Lung (tissue), 12 donors: ENCODE data around the gene DENND1A. TPM values are rescaled to one million over a fixed set of nuclear protein-coding genes. Genes with fewer than 3 reads are reported as not detected.

Source experiments
- ATAC-seq: fragments of 200-7000 bp; cut with Tn5 transposase; one replicate; pipeline ENCODE4 v1.9.1; 2020; ENCODE audit warnings: moderate number of reproducible peaks; ENCODE audit not compliant: insufficient read depth, low FRiP score
- DNase-seq, 3 donors: peaks; one replicate each; pipeline ENCODE4 v3.0.0-alpha.2; 2013 to 2017
- H3K27ac ChIP-seq, 2 donors: one replicate each; pipeline ENCODE4 v1.5.1; 2013; ENCODE audit warnings: mild to moderate bottlenecking in 2 of 2, moderate library complexity in 2 of 2, control low read depth in 1 of 2, inconsistent platforms in 1 of 2, low read depth in 1 of 2, low read length in 1 of 2
- H3K27me3 ChIP-seq, 3 donors: one replicate each; pipeline ENCODE4 v1.5.1; 2013; ENCODE audit warnings: low read length in 2 of 3; ENCODE audit not compliant: control insufficient read depth in 3 of 3, insufficient read depth in 3 of 3
- H3K36me3 ChIP-seq, 4 donors: one replicate each; pipeline ENCODE4 v1.5.1; 2013; ENCODE audit warnings: low read length in 4 of 4, mild to moderate bottlenecking in 1 of 4, moderate library complexity in 1 of 4; ENCODE audit not compliant: control insufficient read depth in 4 of 4, insufficient read depth in 4 of 4
- H3K4me1 ChIP-seq, 5 donors: one replicate each; pipeline ENCODE4 v1.5.1; 2013; ENCODE audit warnings: low read length in 5 of 5, mild to moderate bottlenecking in 2 of 5, moderate library complexity in 1 of 5; ENCODE audit not compliant: control insufficient read depth in 5 of 5, insufficient read depth in 5 of 5
- H3K4me3 ChIP-seq: one replicate; pipeline ENCODE4 v1.5.1; 2013; ENCODE audit warnings: mild to moderate bottlenecking, control low read depth, moderate library complexity
- H3K9ac ChIP-seq, 2 donors: one replicate each; pipeline ENCODE4 v1.5.1; 2013; ENCODE audit warnings: low read length in 2 of 2, control low read depth in 1 of 2; ENCODE audit not compliant: insufficient read depth in 1 of 2
- H3K9me3 ChIP-seq, 4 donors: one replicate each; pipeline ENCODE4 v1.5.1; 2013; ENCODE audit warnings: low read length in 3 of 4, mild to moderate bottlenecking in 1 of 4, moderate library complexity in 1 of 4; ENCODE audit not compliant: control insufficient read depth in 4 of 4, insufficient read depth in 3 of 4
- CTCF ChIP-seq: IDR thresholded peaks from 2 replicates; pipeline ENCODE4 v1.5.1; 2012; ENCODE audit warnings: mild to moderate bottlenecking; ENCODE audit errors: control extremely low read depth, extremely low read depth
- WGBS, 2 donors: extraction: QIAGEN DNeasy Blood & Tissue Kit; methylation state at CpG; one replicate each; pipeline ENCODE4 v1.1.7; 2013; 5-methylcytosine and 5-hydroxymethylcytosine counted together
- polyA plus RNA-seq, 2 donors: library from polyadenylated mRNA; stranded (reverse); fragments of 200-250 nt; gene quantifications; one replicate each; pipeline ENCODE4 v1.2.1, GENCODE V29; 2013
- total RNA-seq, 2 donors: library from RNA; depleted of rRNA in 1 of 2; stranded (reverse); fragments of >200 nt in 1 of 2; gene quantifications; one replicate each; pipeline ENCODE4 v1.2.1, GENCODE V29; 2014 to 2021
- donor health status: control.
- donor health status: control.
- donor health status: Bipolar disorder and iron deficiency.
- donor health status: healthy.
- donor health status: DM: yes; HTN: yes; CAD: no.

DENND1A gene
- total and polyA plus RNA-seq, 4 donors: 5.7 to 29.8 (median 14.5) TPM

- 62 to 77% methylated on average over 13 of the region's 13 CpGs for WGBS, 2 donors
- DNase-seq: peak; percentile 26 to 51 (median 35)
- Histone ChIP-seq H3K4me3 (no peak overlapping the region), H3K36me3 (no peaks in the 10 kb centered on the region), H3K9me3 (no peaks in the 10 kb centered on the region), H3K4me1 (peaks cover 0 to 26% (median 11%) of the 10 kb centered on the region in 5 donors), H3K27ac (no peak overlapping the region), H3K9ac (no peak overlapping the region), H3K27me3 (no peaks in the 10 kb centered on the region)
- no peak for ATAC-seq
- TF ChIP-seq CTCF: no peak
Observed at GRCh38 chr9:123406691-123407216, 523.2 kb downstream of the DENND1A start.

DNA sequence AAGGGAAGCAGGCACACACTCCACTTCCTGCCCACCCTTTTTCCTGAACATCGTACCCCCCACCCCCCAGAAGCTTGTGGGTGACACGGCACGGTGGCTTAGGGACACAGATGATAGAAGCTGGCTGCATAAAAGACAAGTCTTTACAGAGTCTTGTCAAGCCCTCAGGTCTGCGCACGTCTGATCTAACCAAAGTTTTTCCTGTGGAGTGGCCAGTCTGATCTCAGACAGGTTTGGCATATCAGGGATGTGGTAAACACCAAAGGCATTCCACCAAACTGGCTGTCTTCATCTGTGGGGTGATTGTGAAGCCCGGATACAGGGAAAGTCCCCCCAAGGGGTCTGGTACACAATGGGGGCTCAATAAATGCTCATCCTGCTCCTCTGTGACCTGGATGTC lies 523.9 kb downstream of the DENND1A start:
- H3K4me1 ChIP-seq: peaks cover 0 to 33% (median 12%) of the 10 kb centered on the region in 5 donors
- no peaks in the 10 kb centered on the region for H3K27me3 ChIP-seq
- no peak for TF ChIP-seq CTCF
- no peak for DNase-seq
- H3K36me3 ChIP-seq: no peaks in the 10 kb centered on the region
- 72 to 76% methylated on average over 6 of the region's 6 CpGs for WGBS, 2 donors
- H3K9ac ChIP-seq: no peak overlapping the region
- no peak overlapping the region for H3K4me3 ChIP-seq
- H3K27ac ChIP-seq: no peak overlapping the region
- no peak for ATAC-seq
- H3K9me3 ChIP-seq: no peaks in the 10 kb centered on the region

DNA sequence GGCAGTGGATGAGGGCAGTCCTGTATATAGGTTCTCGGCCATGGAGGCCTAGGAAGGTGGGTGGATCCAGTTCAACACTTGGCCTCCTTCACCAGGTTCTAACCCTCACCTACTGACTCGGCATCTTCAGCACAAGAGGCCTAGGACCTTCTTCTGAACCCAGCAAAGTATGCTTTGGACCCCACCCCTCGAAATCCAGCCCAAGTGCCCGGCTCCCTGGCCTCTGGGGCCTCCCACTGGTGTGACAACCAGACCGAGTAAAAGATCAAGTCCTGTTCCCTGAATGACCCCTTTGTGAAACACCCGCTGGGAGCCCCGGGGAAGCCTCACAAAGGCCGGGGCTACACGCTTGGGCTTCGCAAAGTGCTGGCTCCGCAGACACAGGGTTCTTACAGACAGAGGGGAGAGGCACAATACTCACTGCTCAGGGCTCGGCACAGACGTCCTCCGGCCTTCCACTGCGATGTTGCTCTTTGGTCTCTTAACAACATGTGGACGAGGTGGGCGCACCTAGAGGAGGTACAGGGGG lies 526.9 kb downstream of the DENND1A start:
- Histone ChIP-seq H3K27me3 (no peaks in the 10 kb centered on the region), H3K27ac (no peak overlapping the region), H3K36me3 (no peaks in the 10 kb centered on the region), H3K4me3 (no peak overlapping the region), H3K9ac (no peak overlapping the region), H3K4me1 (peaks cover 0 to 40% (median 12%) of the 10 kb centered on the region in 5 donors), H3K9me3 (no peaks in the 10 kb centered on the region)
- ATAC-seq (no peak), DNase-seq (no peak)
- WGBS, 2 donors: 91 to 95% methylated on average over 17 of the region's 17 CpGs
- no peak for TF ChIP-seq CTCF
